ENCODE data around the gene MACF1.
"Not testable (repeated sequence)": the region's sequence is repeated elsewhere in the genome, so short reads cannot be mapped to it uniquely, and the experiment has no call there.

DNA sequence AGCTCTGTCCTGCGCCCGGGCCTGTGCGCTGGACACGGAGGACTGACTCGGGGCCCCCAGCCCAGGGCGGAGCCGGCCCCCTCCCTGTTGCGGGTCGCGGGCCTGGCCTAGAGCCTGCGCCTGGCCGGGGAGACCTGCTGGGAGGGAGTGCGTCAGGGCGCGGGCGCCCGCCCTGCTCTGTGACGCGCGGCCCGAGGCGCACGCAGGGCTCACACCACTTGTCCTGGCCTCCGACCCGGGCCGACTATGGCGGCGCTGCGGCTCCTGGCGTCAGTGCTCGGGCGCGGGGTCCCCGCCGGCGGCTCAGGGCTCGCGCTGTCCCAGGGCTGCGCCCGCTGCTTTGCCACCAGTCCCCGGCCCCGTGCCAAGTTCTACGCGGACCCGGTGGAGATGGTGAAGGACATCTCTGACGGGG is 310.2 kb downstream of the MACF1 start:
- not testable (repeated sequence) for TF ChIP-seq CTCF (conservative IDR thresholded peaks at IDR 0.05); EZH2 (IDR thresholded peaks at IDR 0.05; ENCODE audit: low read depth)

All from PC-9 (cell line).